Panc1 (cell line): ENCODE data around the gene CENPF.
"Not testable (repeated sequence)": the region's sequence is repeated elsewhere in the genome, so short reads cannot be mapped to it uniquely, and the experiment has no call there.

Experiments
- CTCF ChIP-seq: fragments of 450-650 bp; IDR thresholded peaks from 2 replicates; pipeline ENCODE4 v1.5.1; 2017; ENCODE audit warnings: mild to moderate bottlenecking
- POLR2AphosphoS5 ChIP-seq: IDR thresholded peaks from 2 replicates; pipeline ENCODE4 v1.6.1; 2012; ENCODE audit warnings: mild to moderate bottlenecking, low read depth, low read length, moderate library complexity
- REST ChIP-seq, 2 experiments: IDR thresholded peaks; 2 replicates each; pipeline ENCODE4 v1.6.1; 2011 to 2012; ENCODE audit warnings: low read depth in 2 of 2, control low read depth in 1 of 2, low read length in 1 of 2, mild to moderate bottlenecking in 1 of 2, moderate library complexity in 1 of 2; ENCODE audit not compliant: insufficient read depth in 1 of 2
- SIN3A ChIP-seq: IDR thresholded peaks from 2 replicates; pipeline ENCODE4 v1.6.1; 2012; ENCODE audit warnings: low read depth, mild to moderate bottlenecking, low read length, moderate library complexity, borderline replicate concordance; ENCODE audit not compliant: insufficient read depth

GRCh38 chr1:214608817-214609216, 5.8 kb downstream of the CENPF start:
- not testable (repeated sequence) for TF ChIP-seq POLR2AphosphoS5; REST (IDR thresholded peaks at IDR 0.05; ENCODE audit: insufficient read depth in 1 of 2, low read depth in 2 of 2, low read length in 1 of 2); CTCF; SIN3A
